ENCODE measurements around the gene TWIST2. TPM values are rescaled to one million over a fixed set of nuclear protein-coding genes. Genes with fewer than 3 reads are reported as not detected.
A peak's percentile ranks its signal among the peaks of the same experiment; 100 is the strongest.

Gene TWIST2
- total and polyA plus RNA-seq, 2 donors from 2014 or later = 0.56 to 1.4 TPM

DNA sequence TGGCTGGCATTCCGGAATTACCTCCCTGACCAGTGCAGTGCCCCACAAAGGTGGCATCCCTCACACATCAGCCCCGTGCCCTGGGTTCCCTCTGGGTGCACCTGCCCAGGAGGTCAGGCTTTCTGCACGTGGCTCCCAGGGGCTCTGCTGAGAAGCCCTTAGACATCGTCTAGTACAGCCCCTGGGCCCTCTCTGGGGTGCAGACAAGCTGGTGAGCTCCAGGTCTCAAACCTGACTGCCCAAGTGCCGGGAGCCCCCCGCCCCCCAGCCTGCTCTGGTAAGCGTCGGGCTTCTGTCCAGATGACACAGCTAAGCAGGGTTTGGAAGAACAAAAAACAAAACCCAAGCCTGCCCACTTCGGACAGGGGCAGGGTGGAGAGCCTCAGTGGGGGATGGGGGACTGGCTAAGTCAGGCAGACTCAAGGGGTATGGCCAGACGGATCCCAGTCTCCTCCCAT, 20.2 kb downstream of the TWIST2 start:
- H3K9me3 ChIP-seq (ENCODE audit: control insufficient read depth in 2 of 3, insufficient read depth in 1 of 3, low read length in 3 of 3) = no peaks in the 10 kb centered on the region
- H3K4me3 ChIP-seq (ENCODE audit: low read length in 3 of 3) = no peak overlapping the region
- no peak overlapping the region for H3K9ac ChIP-seq (ENCODE audit: low read length in 3 of 3)
- TF ChIP-seq, protein P1, sequence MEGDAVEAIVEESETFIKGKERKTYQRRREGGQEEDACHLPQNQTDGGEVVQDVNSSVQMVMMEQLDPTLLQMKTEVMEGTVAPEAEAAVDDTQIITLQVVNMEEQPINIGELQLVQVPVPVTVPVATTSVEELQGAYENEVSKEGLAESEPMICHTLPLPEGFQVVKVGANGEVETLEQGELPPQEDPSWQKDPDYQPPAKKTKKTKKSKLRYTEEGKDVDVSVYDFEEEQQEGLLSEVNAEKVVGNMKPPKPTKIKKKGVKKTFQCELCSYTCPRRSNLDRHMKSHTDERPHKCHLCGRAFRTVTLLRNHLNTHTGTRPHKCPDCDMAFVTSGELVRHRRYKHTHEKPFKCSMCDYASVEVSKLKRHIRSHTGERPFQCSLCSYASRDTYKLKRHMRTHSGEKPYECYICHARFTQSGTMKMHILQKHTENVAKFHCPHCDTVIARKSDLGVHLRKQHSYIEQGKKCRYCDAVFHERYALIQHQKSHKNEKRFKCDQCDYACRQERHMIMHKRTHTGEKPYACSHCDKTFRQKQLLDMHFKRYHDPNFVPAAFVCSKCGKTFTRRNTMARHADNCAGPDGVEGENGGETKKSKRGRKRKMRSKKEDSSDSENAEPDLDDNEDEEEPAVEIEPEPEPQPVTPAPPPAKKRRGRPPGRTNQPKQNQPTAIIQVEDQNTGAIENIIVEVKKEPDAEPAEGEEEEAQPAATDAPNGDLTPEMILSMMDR (IDR thresholded peaks at IDR 0.05; ENCODE audit: borderline replicate concordance, extremely low read depth, insufficient read depth) = no peak
- H3K4me1 ChIP-seq (ENCODE audit: control insufficient read depth in 2 of 3, insufficient read depth in 2 of 3, low read depth in 1 of 3, low read length in 3 of 3) = peaks cover 0 to 6% (median 0%) of the 10 kb centered on the region in 3 donors
- H3K36me3 ChIP-seq (ENCODE audit: control insufficient read depth in 2 of 3, insufficient read depth in 3 of 3, low read length in 3 of 3) = no peaks in the 10 kb centered on the region
- no peak for DNase-seq
- H3K27me3 ChIP-seq (ENCODE audit: control insufficient read depth, insufficient read depth, low read length) = no peaks in the 10 kb centered on the region
- intact Hi-C loops (cut with DNase I) = no loop called here
- no peak for FAIRE-seq
- H3K27ac ChIP-seq (ENCODE audit: low read depth in 2 of 2, low read length in 2 of 2) = no peak overlapping the region

DNA sequence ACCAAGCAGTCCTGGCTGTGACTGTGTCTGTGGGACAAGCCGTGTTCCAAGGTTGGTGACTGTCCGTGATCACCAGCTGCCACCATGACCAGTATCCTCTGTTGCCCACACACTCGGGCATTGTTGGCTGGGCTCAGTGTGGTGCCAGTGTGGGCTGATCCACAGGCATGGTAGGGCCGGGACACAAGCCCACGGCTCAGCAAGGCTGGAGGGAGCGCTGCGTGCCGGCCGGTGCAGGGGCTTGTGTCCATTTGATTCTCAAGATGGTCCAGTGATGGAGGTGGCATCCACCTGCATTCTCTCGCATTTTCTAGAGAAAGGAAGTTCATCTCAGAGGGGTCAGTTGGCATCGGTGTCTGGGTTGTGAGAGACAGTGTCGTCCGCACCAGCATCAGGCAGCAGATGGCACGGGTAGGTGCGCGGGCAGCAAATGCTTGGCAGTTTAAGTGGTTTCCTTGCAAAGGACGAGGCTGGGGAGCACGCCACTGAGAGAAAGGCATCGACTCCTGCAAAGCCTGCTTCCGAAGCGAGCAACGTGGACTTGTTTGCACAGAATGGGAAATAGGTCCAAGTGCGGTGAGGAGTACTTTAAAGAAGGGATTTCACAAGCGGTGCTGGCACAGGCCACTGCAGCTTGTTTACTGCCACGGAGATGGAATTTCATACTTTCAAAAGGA, 20.9 kb downstream of the TWIST2 start:
- H3K27me3 ChIP-seq (ENCODE audit: control insufficient read depth, insufficient read depth, low read length) = no peaks in the 10 kb centered on the region
- TF ChIP-seq, protein P1 (IDR thresholded peaks at IDR 0.05; ENCODE audit: borderline replicate concordance, extremely low read depth, insufficient read depth) = no peak
- H3K9me3 ChIP-seq (ENCODE audit: control insufficient read depth in 2 of 3, insufficient read depth in 1 of 3, low read length in 3 of 3) = no peaks in the 10 kb centered on the region
- no peak overlapping the region for H3K9ac ChIP-seq (ENCODE audit: low read length in 3 of 3)
- intact Hi-C loops (cut with DNase I) = no loop called here
- no peak overlapping the region for H3K27ac ChIP-seq (ENCODE audit: low read depth in 2 of 2, low read length in 2 of 2)
- peaks cover 0 to 6% (median 0%) of the 10 kb centered on the region in 3 donors for H3K4me1 ChIP-seq (ENCODE audit: control insufficient read depth in 2 of 3, insufficient read depth in 2 of 3, low read depth in 1 of 3, low read length in 3 of 3)
- no peak overlapping the region for H3K4me3 ChIP-seq (ENCODE audit: low read length in 3 of 3)
- FAIRE-seq (no peak), DNase-seq (peak in 2 of 5 donors; percentile 23 to 48)
- H3K36me3 ChIP-seq (ENCODE audit: control insufficient read depth in 2 of 3, insufficient read depth in 3 of 3, low read length in 3 of 3) = no peaks in the 10 kb centered on the region

GRCh38 chr2:238869293-238870124, 21.6 kb downstream of the TWIST2 start:
- intact Hi-C loops (cut with DNase I) = no loop called here
- peaks cover 0 to 4% (median 0%) of the 10 kb centered on the region in 3 donors for H3K4me1 ChIP-seq (ENCODE audit: control insufficient read depth in 2 of 3, insufficient read depth in 2 of 3, low read depth in 1 of 3, low read length in 3 of 3)
- DNase-seq = peak in 2 of 5 donors; percentile 9 to 17
- H3K9me3 ChIP-seq (ENCODE audit: control insufficient read depth in 2 of 3, insufficient read depth in 1 of 3, low read length in 3 of 3) = no peaks in the 10 kb centered on the region
- no peaks in the 10 kb centered on the region for H3K27me3 ChIP-seq (ENCODE audit: control insufficient read depth, insufficient read depth, low read length)
- FAIRE-seq = no peak
- no peak overlapping the region for H3K27ac ChIP-seq (ENCODE audit: low read depth in 2 of 2, low read length in 2 of 2)
- H3K36me3 ChIP-seq (ENCODE audit: control insufficient read depth in 2 of 3, insufficient read depth in 3 of 3, low read length in 3 of 3) = no peaks in the 10 kb centered on the region
- H3K4me3 ChIP-seq (ENCODE audit: low read length in 3 of 3) = no peak overlapping the region
- TF ChIP-seq, protein P1 (IDR thresholded peaks at IDR 0.05; ENCODE audit: borderline replicate concordance, extremely low read depth, insufficient read depth) = no peak
- no peak overlapping the region for H3K9ac ChIP-seq (ENCODE audit: low read length in 3 of 3)
